PC-9 (cell line): ENCODE results near the gene PDRG1. TPM values are rescaled to one million over a fixed set of nuclear protein-coding genes. Genes with fewer than 3 reads are reported as not detected.

ENCODE experiments used
- BruUV-seq: library from RNA; stranded (reverse); fragments of 400-500 nt; replicated peaks from 2 replicates; lab custom pipeline; 2021; lab: Mats Ljungman, UMichigan
- CTCF ChIA-PET: fragments of 300-600 bp; sonication (Branson Sonifier 250); formaldehyde crosslinking; loops from one replicate; lab custom pipeline; 2022; ENCODE audit warnings: antibody characterized with exemption; lab: Charles Lee
- POLR2A ChIA-PET: fragments of 300-600 bp; sonication (Branson Sonifier 250); formaldehyde crosslinking; loops from one replicate; lab custom pipeline; 2022; ENCODE audit warnings: antibody characterized with exemption; ENCODE audit not compliant: unreplicated experiment; lab: Charles Lee
- DNase-seq, 2 experiments: peaks; one replicate each; pipeline versions ENCODE4 v3.0.0 to v3.0.0-alpha.2; 2015 to 2022; ENCODE audit warnings: mixed read lengths in 1 of 2
- H2AFZ ChIP-seq: fragments of 200-600 bp; sonication (generic); 2 replicates; pipeline ENCODE4 v1.8.1; 2017; ENCODE audit warnings: antibody characterized with exemption
- H3F3A ChIP-seq: fragments of 200-600 bp; sonication (generic); 2 replicates; pipeline ENCODE4 v1.8.1; 2017; ENCODE audit warnings: antibody characterized with exemption, mild to moderate bottlenecking, low read depth; ENCODE audit not compliant: insufficient read depth
- H3K27ac ChIP-seq: fragments of 200-600 bp; sonication (generic); 2 replicates; pipeline ENCODE4 v1.6.1; 2016; ENCODE audit warnings: mixed run types
- H3K27me3 ChIP-seq: fragments of 200-600 bp; sonication (generic); 2 replicates; pipeline ENCODE4 v1.6.1; 2016; ENCODE audit warnings: low read depth, mixed run types; ENCODE audit not compliant: insufficient read depth
- H3K36me3 ChIP-seq: fragments of 200-600 bp; sonication (generic); 2 replicates; pipeline ENCODE4 v1.6.1; 2016; ENCODE audit warnings: low read depth, mixed run types
- H3K4me1 ChIP-seq: fragments of 200-600 bp; sonication (generic); replicated peaks from 2 replicates; pipeline ENCODE4 v1.6.1; 2016; ENCODE audit warnings: mixed run types; ENCODE audit not compliant: insufficient read depth
- H3K4me2 ChIP-seq: fragments of 200-600 bp; sonication (generic); 2 replicates; pipeline ENCODE4 v1.6.1; 2017; ENCODE audit warnings: mixed run types
- H3K4me3 ChIP-seq: fragments of 200-600 bp; sonication (generic); 2 replicates; pipeline ENCODE4 v1.6.1; 2016; ENCODE audit warnings: mixed run types
- H3K79me2 ChIP-seq: fragments of 200-600 bp; sonication (generic); 2 replicates; pipeline ENCODE4 v1.6.1; 2017; ENCODE audit warnings: low read depth, mixed run types
- H3K9me2 ChIP-seq: fragments of 200-600 bp; sonication (generic); 2 replicates; pipeline ENCODE4 v1.8.1; 2017; ENCODE audit warnings: mild to moderate bottlenecking; ENCODE audit not compliant: insufficient read depth
- H3K9me3 ChIP-seq: fragments of 200-600 bp; sonication (generic); 2 replicates; pipeline ENCODE4 v1.8.1; 2016; ENCODE audit warnings: low read depth; ENCODE audit not compliant: insufficient read depth
- H4K20me1 ChIP-seq: fragments of 200-600 bp; sonication (generic); 2 replicates; pipeline ENCODE4 v1.8.1; 2017; ENCODE audit not compliant: insufficient read depth
- EZH2 ChIP-seq: fragments of 200-600 bp; sonication (generic); IDR thresholded peaks from 2 replicates; pipeline ENCODE4 v1.8.0; 2017; ENCODE audit warnings: antibody characterized with exemption, low read depth
- intact Hi-C: fragments of 100-400 bp; cut with micrococcal nuclease; formaldehyde crosslinking; loops from one replicate; pipeline ENCODE4 v1.10.0; 2022; ENCODE audit not compliant: unreplicated experiment
- total RNA-seq: library from RNA; stranded (reverse); gene quantifications from 2 replicates; pipeline ENCODE4 v1.2.3, GENCODE V29; 2021
- TF ChIP-seq, protein P1 (sequence below): fragments of 200-600 bp; sonication (generic); conservative IDR thresholded peaks from 2 replicates; pipeline ENCODE4 v1.6.1; 2017; ENCODE audit warnings: mixed run types, antibody characterized with exemption, mild to moderate bottlenecking, moderate library complexity

PDRG1 gene
- total RNA-seq, 1 experiment from 2014 or later, result 13.7 TPM

DNA sequence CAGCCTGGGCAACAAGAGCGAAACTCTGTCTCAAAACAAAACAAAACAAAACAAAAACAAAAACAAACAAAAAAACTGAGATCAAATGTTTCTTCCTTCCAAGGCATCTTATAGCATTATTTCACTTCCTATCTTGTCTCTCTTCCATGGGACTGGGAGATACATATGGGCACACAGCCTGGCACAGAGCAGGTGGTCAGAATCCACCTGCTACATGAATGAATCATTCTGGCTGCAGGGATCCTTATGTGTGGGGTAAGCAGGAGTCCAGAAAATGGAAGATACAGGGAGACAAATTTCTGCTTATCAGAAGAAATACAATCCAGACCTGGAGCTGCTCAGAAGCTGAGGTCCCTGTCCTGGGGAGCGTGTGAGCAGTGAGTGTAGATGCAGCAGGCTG is 40.2 kb upstream of the PDRG1 start:
- no TSS peak for BruUV-seq
- ChIA-PET CTCF (interaction anchor here (0.6 kb wide), 1 partner anchor 131 kb away, joined by 3 read pairs; no protein-coding TSS in a partner anchor), POLR2A (no interaction called here)
- H3K79me2 ChIP-seq, result no peaks in the 10 kb centered on the region
- no peaks in the 10 kb centered on the region for H3K9me2 ChIP-seq
- DNase-seq, result no peak
- no peak overlapping the region for H3K4me3 ChIP-seq
- no peaks in the 10 kb centered on the region for H4K20me1 ChIP-seq
- no peak for TF ChIP-seq EZH2
- TF ChIP-seq, protein P1, sequence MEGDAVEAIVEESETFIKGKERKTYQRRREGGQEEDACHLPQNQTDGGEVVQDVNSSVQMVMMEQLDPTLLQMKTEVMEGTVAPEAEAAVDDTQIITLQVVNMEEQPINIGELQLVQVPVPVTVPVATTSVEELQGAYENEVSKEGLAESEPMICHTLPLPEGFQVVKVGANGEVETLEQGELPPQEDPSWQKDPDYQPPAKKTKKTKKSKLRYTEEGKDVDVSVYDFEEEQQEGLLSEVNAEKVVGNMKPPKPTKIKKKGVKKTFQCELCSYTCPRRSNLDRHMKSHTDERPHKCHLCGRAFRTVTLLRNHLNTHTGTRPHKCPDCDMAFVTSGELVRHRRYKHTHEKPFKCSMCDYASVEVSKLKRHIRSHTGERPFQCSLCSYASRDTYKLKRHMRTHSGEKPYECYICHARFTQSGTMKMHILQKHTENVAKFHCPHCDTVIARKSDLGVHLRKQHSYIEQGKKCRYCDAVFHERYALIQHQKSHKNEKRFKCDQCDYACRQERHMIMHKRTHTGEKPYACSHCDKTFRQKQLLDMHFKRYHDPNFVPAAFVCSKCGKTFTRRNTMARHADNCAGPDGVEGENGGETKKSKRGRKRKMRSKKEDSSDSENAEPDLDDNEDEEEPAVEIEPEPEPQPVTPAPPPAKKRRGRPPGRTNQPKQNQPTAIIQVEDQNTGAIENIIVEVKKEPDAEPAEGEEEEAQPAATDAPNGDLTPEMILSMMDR, result no peak
- no peak overlapping the region for H3K4me2 ChIP-seq
- no peaks in the 10 kb centered on the region for H3K4me1 ChIP-seq
- H2AFZ ChIP-seq, result no peak overlapping the region
- peaks cover 48% of the 10 kb centered on the region for H3K27me3 ChIP-seq
- H3F3A ChIP-seq, result no peaks in the 10 kb centered on the region
- intact Hi-C loops, result no loop called here
- H3K9me3 ChIP-seq, result no peaks in the 10 kb centered on the region
- no peaks in the 10 kb centered on the region for H3K36me3 ChIP-seq
- H3K27ac ChIP-seq, result no peak overlapping the region

DNA sequence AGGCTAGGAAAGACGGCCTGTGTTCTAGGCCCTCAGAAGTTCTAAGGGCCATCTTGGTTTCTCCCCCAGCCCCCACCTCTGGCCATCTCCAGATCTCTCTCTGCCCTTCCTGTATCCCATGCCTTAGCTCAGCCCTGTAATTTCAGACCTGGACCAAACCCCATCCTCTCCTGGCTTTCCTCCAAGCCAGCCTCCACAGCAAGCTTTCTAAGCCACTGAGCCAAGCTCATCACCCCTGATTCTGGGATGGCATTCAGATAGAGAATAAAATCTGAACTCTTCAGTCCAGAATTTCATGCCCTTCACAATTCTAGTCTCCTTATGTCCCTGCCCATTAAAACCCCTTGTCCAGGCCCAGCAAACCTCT is 39.5 kb upstream of the PDRG1 start:
- Histone ChIP-seq H3K4me3 (no peak overlapping the region), H3K9me2 (no peaks in the 10 kb centered on the region), H3K9me3 (no peaks in the 10 kb centered on the region), H3K4me1 (no peaks in the 10 kb centered on the region), H2AFZ (no peak overlapping the region), H3F3A (no peaks in the 10 kb centered on the region), H3K27me3 (peaks cover 41% of the 10 kb centered on the region), H3K79me2 (no peaks in the 10 kb centered on the region), H3K27ac (no peak overlapping the region), H4K20me1 (no peaks in the 10 kb centered on the region), H3K4me2 (no peak overlapping the region), H3K36me3 (no peaks in the 10 kb centered on the region)
- no TSS peak for BruUV-seq
- intact Hi-C loops, result no loop called here
- TF ChIP-seq, protein P1, result no peak
- no peak for TF ChIP-seq EZH2
- ChIA-PET POLR2A (interaction anchor here (0.7 kb wide), 1 partner anchor 656 kb away, joined by 3 read pairs; no protein-coding TSS in a partner anchor), CTCF (no interaction called here)
- DNase-seq, result no peak

DNA sequence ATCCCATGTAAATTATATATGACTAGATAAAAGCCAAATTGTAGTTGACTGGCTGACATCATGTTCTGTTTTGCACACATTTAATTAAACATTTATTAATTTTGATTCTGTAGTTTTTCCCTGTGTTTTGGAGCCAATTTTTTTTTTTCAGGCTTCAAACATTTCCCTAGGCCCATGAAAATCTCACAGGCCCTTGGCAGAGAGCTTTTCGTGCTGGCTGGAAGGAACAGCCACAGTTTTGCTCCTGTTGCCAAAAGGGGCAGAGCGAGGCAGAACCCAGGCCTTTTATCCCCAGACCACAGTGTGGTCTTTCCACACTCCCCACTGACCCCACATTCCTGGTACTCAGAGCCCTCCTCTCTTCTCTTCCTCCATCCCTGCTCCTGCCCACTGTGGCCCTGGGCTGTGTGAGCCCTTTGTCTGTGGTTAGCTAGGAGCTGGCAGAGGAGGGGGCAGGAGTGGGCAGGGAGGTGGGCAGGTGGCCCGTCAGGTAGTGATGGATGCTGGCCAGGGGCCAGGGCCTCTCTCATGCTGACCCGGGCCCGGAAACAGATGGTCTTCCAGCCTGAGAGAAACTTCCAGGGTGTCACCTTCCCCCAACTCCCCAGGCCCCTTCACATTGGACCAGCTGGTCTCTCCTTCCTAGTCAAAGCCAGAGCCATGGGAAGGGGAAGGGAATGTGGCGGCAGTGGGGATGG is 38.9 kb upstream of the PDRG1 start:
- Histone ChIP-seq H4K20me1 (no peaks in the 10 kb centered on the region), H3K4me2 (no peak overlapping the region), H3K4me3 (no peak overlapping the region), H3K79me2 (no peaks in the 10 kb centered on the region), H3K4me1 (no peaks in the 10 kb centered on the region), H2AFZ (no peak overlapping the region), H3K27ac (no peak overlapping the region), H3K9me3 (no peaks in the 10 kb centered on the region), H3K9me2 (no peaks in the 10 kb centered on the region), H3F3A (no peaks in the 10 kb centered on the region), H3K27me3 (peaks cover 38% of the 10 kb centered on the region), H3K36me3 (no peaks in the 10 kb centered on the region)
- CTCF ChIA-PET, result no interaction called here
- BruUV-seq, result no TSS peak
- TF ChIP-seq, protein P1, result no peak
- no peak for TF ChIP-seq EZH2
- POLR2A ChIA-PET, result interaction anchor here (0.7 kb wide), 1 partner anchor 657 kb away, joined by 3 read pairs; no protein-coding TSS in a partner anchor
- DNase-seq, result no peak
- intact Hi-C loops, result no loop called here
